Common myeloid progenitor, CD34-positive (primary cell): ENCODE data around the gene UNCX.

Source experiments
- CTCF ChIA-PET: fragments of 350-600 bp; sonication (Branson Sonifier 250); formaldehyde crosslinking; loops from one replicate; lab custom pipeline; 2021; ENCODE audit warnings: antibody characterized with exemption; lab: Charles Lee
- POLR2A ChIA-PET: fragments of 350-600 bp; sonication (Branson Sonifier 250); formaldehyde crosslinking; loops from one replicate; lab custom pipeline; 2021; ENCODE audit warnings: antibody characterized with exemption; lab: Charles Lee
- DNase-seq, 3 donors: peaks; one replicate each; pipeline versions ENCODE4 v3.0.0 to v3.0.0-alpha.2; 2013
- H3K27ac ChIP-seq, 2 experiments: 1 replicate in 1 of 2; 2 replicates in 1 of 2; pipeline ENCODE4 v1.7.0; 2013; ENCODE audit warnings: inconsistent platforms in 2 of 2, low read length in 2 of 2, mild to moderate bottlenecking in 2 of 2, low read depth in 1 of 2, moderate library complexity in 1 of 2; ENCODE audit not compliant: severe bottlenecking in 2 of 2, insufficient read depth in 1 of 2, poor library complexity in 1 of 2
- H3K27me3 ChIP-seq, 5 experiments: replicated peaks in 2 of 5; 1 replicate in 3 of 5; 2 replicates in 2 of 5; pipeline versions ENCODE4 v1.6.1 to v1.7.0; 2013; ENCODE audit warnings: low read length in 4 of 5, mild to moderate bottlenecking in 2 of 5, moderate library complexity in 2 of 5, inconsistent platforms in 1 of 5; ENCODE audit not compliant: insufficient read depth in 5 of 5, control insufficient read depth in 4 of 5
- H3K36me3 ChIP-seq, 4 experiments: 1 replicate in 2 of 4; 2 replicates in 2 of 4; pipeline versions ENCODE4 v1.6.1 to v1.7.0; 2013; ENCODE audit warnings: low read length in 3 of 4, control low read depth in 1 of 4, mild to moderate bottlenecking in 1 of 4; ENCODE audit not compliant: control insufficient read depth in 4 of 4, insufficient read depth in 4 of 4
- H3K4me1 ChIP-seq, 4 experiments: 1 replicate in 3 of 4; 2 replicates in 1 of 4; pipeline versions ENCODE4 v1.6.1 to v1.7.1; 2013; ENCODE audit warnings: low read length in 3 of 4, mild to moderate bottlenecking in 3 of 4, control low read depth in 1 of 4, inconsistent platforms in 1 of 4, moderate library complexity in 1 of 4; ENCODE audit not compliant: control insufficient read depth in 4 of 4, insufficient read depth in 4 of 4; ENCODE audit errors: control extremely low read depth in 1 of 4
- H3K4me3 ChIP-seq, 7 experiments: 1 replicate in 4 of 7; 2 replicates in 3 of 7; pipeline versions ENCODE4 v1.5.1 to v1.7.0; 2013; ENCODE audit warnings: mild to moderate bottlenecking in 7 of 7, low read length in 6 of 7, moderate library complexity in 6 of 7, inconsistent platforms in 2 of 7, low read depth in 2 of 7, control low read depth in 1 of 7; ENCODE audit not compliant: insufficient read depth in 4 of 7, control insufficient read depth in 1 of 7; ENCODE audit errors: extremely low read depth in 1 of 7
- H3K9me3 ChIP-seq, 5 experiments: 1 replicate in 4 of 5; 2 replicates in 1 of 5; pipeline versions ENCODE4 v1.6.1 to v1.7.1; 2013; ENCODE audit warnings: low read length in 4 of 5, mild to moderate bottlenecking in 2 of 5, inconsistent platforms in 1 of 5, low read depth in 1 of 5, moderate library complexity in 1 of 5; ENCODE audit not compliant: control insufficient read depth in 4 of 5, insufficient read depth in 2 of 5; ENCODE audit errors: control extremely low read depth in 1 of 5
- WGBS: methylation state at CpG from one replicate; pipeline ENCODE4 v1.1.5; 2013; ENCODE audit not compliant: insufficient coverage; 5-methylcytosine and 5-hydroxymethylcytosine counted together

UNCX gene

GRCh38 chr7:1238450-1238882, 5.8 kb downstream of the UNCX start:
- WGBS, result 9% methylated on average over 11 of the region's 21 CpGs
- Histone ChIP-seq H3K4me3 (no peak overlapping the region), H3K27me3 (peaks cover 4 to 99% (median 40%) of the 10 kb centered on the region in 5 experiments), H3K36me3 (no peaks in the 10 kb centered on the region), H3K9me3 (no peaks in the 10 kb centered on the region), H3K4me1 (peaks cover 0 to 24% (median 10%) of the 10 kb centered on the region in 4 experiments), H3K27ac (no peak overlapping the region)
- CTCF ChIA-PET, result interaction anchor here (5.1 kb wide), 1 partner anchor 14 kb away, joined by 29 read pairs; no protein-coding TSS in a partner anchor
- no peak for DNase-seq
- POLR2A ChIA-PET, result no interaction called here

GRCh38 chr7:1238931-1239802, 6.5 kb downstream of the UNCX start:
- DNase-seq, result peak in 1 of 3 donors; percentile 33
- Histone ChIP-seq H3K9me3 (peaks cover 0 to 2% (median 0%) of the 10 kb centered on the region in 5 experiments), H3K27me3 (peaks cover 4 to 99% (median 43%) of the 10 kb centered on the region in 5 experiments), H3K36me3 (no peaks in the 10 kb centered on the region), H3K4me3 (no peak overlapping the region), H3K27ac (no peak overlapping the region), H3K4me1 (peaks cover 0 to 24% (median 10%) of the 10 kb centered on the region in 4 experiments)
- ChIA-PET POLR2A (no interaction called here), CTCF (interaction anchor here (5.1 kb wide), 1 partner anchor 14 kb away, joined by 29 read pairs; no protein-coding TSS in a partner anchor)
- 7% methylated on average over 18 of the region's 27 CpGs for WGBS

- H3K4me1 ChIP-seq, result peaks cover 0 to 17% (median 8%) of the 10 kb centered on the region in 4 experiments
- H3K36me3 ChIP-seq, result no peaks in the 10 kb centered on the region
- CTCF ChIA-PET, result interaction anchor here (5.1 kb wide), 1 partner anchor 15 kb away, joined by 29 read pairs; no protein-coding TSS in a partner anchor
- H3K27ac ChIP-seq, result no peak overlapping the region
- WGBS, result 4% methylated on average over 14 of the region's 29 CpGs
- peak in 1 of 3 donors; percentile 17 for DNase-seq
- H3K4me3 ChIP-seq, result no peak overlapping the region
- peaks cover 4 to 99% (median 43%) of the 10 kb centered on the region in 5 experiments for H3K27me3 ChIP-seq
- peaks cover 0 to 3% (median 0%) of the 10 kb centered on the region in 5 experiments for H3K9me3 ChIP-seq
- POLR2A ChIA-PET, result no interaction called here
Observed at GRCh38 chr7:1239803-1240516, 7.3 kb downstream of the UNCX start.

- Histone ChIP-seq H3K4me1 (peaks cover 0 to 10% (median 3%) of the 10 kb centered on the region in 4 experiments), H3K4me3 (no peak overlapping the region), H3K27me3 (peaks cover 4 to 99% (median 47%) of the 10 kb centered on the region in 5 experiments), H3K9me3 (peaks cover 0 to 3% (median 0%) of the 10 kb centered on the region in 5 experiments), H3K27ac (no peak overlapping the region), H3K36me3 (no peaks in the 10 kb centered on the region)
- ChIA-PET POLR2A (no interaction called here), CTCF (interaction anchor here (5.1 kb wide), 1 partner anchor 16 kb away, joined by 29 read pairs; no protein-coding TSS in a partner anchor)
- no peak for DNase-seq
- WGBS, result 6% methylated on average over 30 of the region's 40 CpGs
Observed at GRCh38 chr7:1240517-1241257, 8.0 kb downstream of the UNCX start.

GRCh38 chr7:1241258-1241602, 8.6 kb downstream of the UNCX start:
- Histone ChIP-seq H3K9me3 (peaks cover 0 to 3% (median 0%) of the 10 kb centered on the region in 5 experiments), H3K27ac (no peak overlapping the region), H3K4me3 (no peak overlapping the region), H3K4me1 (peaks cover 0 to 5% (median under 1%) of the 10 kb centered on the region in 4 experiments), H3K36me3 (no peaks in the 10 kb centered on the region), H3K27me3 (peaks cover 4 to 99% (median 50%) of the 10 kb centered on the region in 5 experiments)
- no peak for DNase-seq
- POLR2A ChIA-PET, result no interaction called here
- CTCF ChIA-PET, result interaction anchor here (0.9 to 5.1 kb wide), 2 partner anchors 17 to 21 kb away, joined by 3 to 29 read pairs; no protein-coding TSS in a partner anchor
- 7% methylated on average over 22 of the region's 38 CpGs for WGBS

GRCh38 chr7:1241603-1242255, 9.1 kb downstream of the UNCX start:
- H3K36me3 ChIP-seq, result no peaks in the 10 kb centered on the region
- POLR2A ChIA-PET, result no interaction called here
- 1% methylated on average over 14 of the region's 51 CpGs for WGBS

More at GRCh38 chr7:1241603-1242255, 9.1 kb downstream of the UNCX start:
- Histone ChIP-seq H3K9me3 (peaks cover 0 to 3% (median 0%) of the 10 kb centered on the region in 5 experiments), H3K27ac (no peak overlapping the region), H3K4me1 (peaks cover 0 to 3% (median 0%) of the 10 kb centered on the region in 4 experiments), H3K27me3 (peaks cover 4 to 100% (median 55%) of the 10 kb centered on the region in 5 experiments), H3K4me3 (no peak overlapping the region)
- no peak for DNase-seq
- CTCF ChIA-PET, result interaction anchor here (0.9 to 5.1 kb wide), 2 partner anchors 17 to 22 kb away, joined by 3 to 29 read pairs; no protein-coding TSS in a partner anchor
